ENCODE measurements around the gene ZNF224. TPM values are rescaled to one million over a fixed set of nuclear protein-coding genes. Genes with fewer than 3 reads are reported as not detected.

Gene ZNF224
- total and polyA plus RNA-seq, 10 of the 15 experiments (the other 5 are each of a cell fraction or from before 2014, with no cell fraction given), result 6.8 to 39.4 (median 17.2) TPM

DNA sequence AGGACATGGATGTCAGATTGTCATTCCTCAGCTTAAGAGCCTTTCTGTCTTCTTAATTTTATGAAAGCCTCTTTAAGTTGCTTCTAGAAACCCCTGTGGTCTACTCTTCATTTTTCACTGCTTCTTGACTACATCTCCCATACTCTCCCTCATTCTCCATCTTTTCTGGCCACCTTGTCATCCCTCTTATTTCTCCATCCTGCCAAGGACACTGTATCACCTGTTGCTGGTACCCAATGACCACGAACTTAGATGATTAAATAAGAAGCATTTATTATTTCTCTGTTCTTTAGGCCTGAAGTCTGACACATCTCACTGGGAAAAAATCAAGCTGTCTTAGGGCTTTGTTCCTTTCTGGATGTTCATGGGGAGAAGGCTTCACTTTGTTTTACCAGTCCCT lies 33.1 kb upstream of the ZNF224 start:
- ChIA-PET CTCF (no interaction called here), RAD21 (ENCODE audit: unreplicated experiment) (no interaction called here), POLR2A (no interaction called here), SMC1A (ENCODE audit: uncharacterized antibody, unreplicated experiment) (no interaction called here)
- intact Hi-C loops (cut with micrococcal nuclease; ENCODE audit: unreplicated experiment) (no loop called here), in situ Hi-C loops (cut with MboI) (no loop called here)
- Histone ChIP-seq H3K9me3 (replicated peaks; ENCODE audit: control insufficient read depth, insufficient read depth, low read length) (peaks cover 3% of the 10 kb centered on the region; the same call in 2 of the 3 replicates), H2AFZ (ENCODE audit: control insufficient read depth, low read depth, low read length) (no peak overlapping the region), H3K36me3 (ENCODE audit: control insufficient read depth in 2 of 2, insufficient read depth in 2 of 2, low read length in 1 of 2) (no peaks in the 10 kb centered on the region; a peak in 1 of 4 replicates), H3K27ac (ENCODE audit: control insufficient read depth, insufficient read depth) (no peak overlapping the region), H3K4me2 (ENCODE audit: control insufficient read depth, insufficient read depth) (no peak overlapping the region), H3K79me2 (ENCODE audit: control insufficient read depth, insufficient read depth, low read length) (no peaks in the 10 kb centered on the region), H3K4me1 (ENCODE audit: control insufficient read depth, insufficient read depth, low read length) (no peaks in the 10 kb centered on the region), H4K20me1 (ENCODE audit: control insufficient read depth, insufficient read depth) (no peaks in the 10 kb centered on the region), H3K27me3 (replicated peaks in 1 of 2; ENCODE audit: control insufficient read depth in 2 of 2, insufficient read depth in 2 of 2, low read length in 1 of 2) (no peaks in the 10 kb centered on the region), H3K4me3 (no peak overlapping the region), H3K9ac (ENCODE audit: control insufficient read depth, insufficient read depth, low read length) (no peak overlapping the region)
- WGBS (ENCODE audit: insufficient coverage, insufficient replicate concordance, low lambda C conversion rate, missing lambda C conversion rate), result 0% methylated on average over 1 of the region's 1 CpG
- FAIRE-seq (no peak), DNase-seq (ENCODE audit: low read depth, low spot score) (no peak), ATAC-seq (no peak)
- BruUV-seq (replicated peaks), result no TSS peak
- TF ChIP-seq NFIC (IDR thresholded peaks at IDR 0.05; ENCODE audit: low read depth, low read length) (no peak), CREM (IDR thresholded peaks at IDR 0.05; ENCODE audit: low read depth) (no peak), PAX8 (IDR thresholded peaks at IDR 0.05) (no peak), ATF7 (IDR thresholded peaks at IDR 0.05; ENCODE audit: low read depth) (no peak), SPI1 (IDR thresholded peaks at IDR 0.05; ENCODE audit: borderline replicate concordance, insufficient read depth, low read depth, low read length) (no peak), SMAD1 (IDR thresholded peaks at IDR 0.05; ENCODE audit: low read depth, partially characterized antibody) (no peak), RELA (IDR thresholded peaks at IDR 0.05; ENCODE audit: borderline replicate concordance, partially characterized antibody) (no peak)
- TF ChIP-seq, protein P1, sequence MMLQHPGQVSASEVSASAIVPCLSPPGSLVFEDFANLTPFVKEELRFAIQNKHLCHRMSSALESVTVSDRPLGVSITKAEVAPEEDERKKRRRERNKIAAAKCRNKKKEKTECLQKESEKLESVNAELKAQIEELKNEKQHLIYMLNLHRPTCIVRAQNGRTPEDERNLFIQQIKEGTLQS (IDR thresholded peaks at IDR 0.05; ENCODE audit: borderline replicate concordance, extremely low read depth, low read depth, low read length), result no peak
- TF ChIP-seq, protein P2, sequence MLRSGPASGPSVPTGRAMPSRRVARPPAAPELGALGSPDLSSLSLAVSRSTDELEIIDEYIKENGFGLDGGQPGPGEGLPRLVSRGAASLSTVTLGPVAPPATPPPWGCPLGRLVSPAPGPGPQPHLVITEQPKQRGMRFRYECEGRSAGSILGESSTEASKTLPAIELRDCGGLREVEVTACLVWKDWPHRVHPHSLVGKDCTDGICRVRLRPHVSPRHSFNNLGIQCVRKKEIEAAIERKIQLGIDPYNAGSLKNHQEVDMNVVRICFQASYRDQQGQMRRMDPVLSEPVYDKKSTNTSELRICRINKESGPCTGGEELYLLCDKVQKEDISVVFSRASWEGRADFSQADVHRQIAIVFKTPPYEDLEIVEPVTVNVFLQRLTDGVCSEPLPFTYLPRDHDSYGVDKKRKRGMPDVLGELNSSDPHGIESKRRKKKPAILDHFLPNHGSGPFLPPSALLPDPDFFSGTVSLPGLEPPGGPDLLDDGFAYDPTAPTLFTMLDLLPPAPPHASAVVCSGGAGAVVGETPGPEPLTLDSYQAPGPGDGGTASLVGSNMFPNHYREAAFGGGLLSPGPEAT (IDR thresholded peaks at IDR 0.05; ENCODE audit: low read depth), result no peak
- TF ChIP-seq, protein P3, sequence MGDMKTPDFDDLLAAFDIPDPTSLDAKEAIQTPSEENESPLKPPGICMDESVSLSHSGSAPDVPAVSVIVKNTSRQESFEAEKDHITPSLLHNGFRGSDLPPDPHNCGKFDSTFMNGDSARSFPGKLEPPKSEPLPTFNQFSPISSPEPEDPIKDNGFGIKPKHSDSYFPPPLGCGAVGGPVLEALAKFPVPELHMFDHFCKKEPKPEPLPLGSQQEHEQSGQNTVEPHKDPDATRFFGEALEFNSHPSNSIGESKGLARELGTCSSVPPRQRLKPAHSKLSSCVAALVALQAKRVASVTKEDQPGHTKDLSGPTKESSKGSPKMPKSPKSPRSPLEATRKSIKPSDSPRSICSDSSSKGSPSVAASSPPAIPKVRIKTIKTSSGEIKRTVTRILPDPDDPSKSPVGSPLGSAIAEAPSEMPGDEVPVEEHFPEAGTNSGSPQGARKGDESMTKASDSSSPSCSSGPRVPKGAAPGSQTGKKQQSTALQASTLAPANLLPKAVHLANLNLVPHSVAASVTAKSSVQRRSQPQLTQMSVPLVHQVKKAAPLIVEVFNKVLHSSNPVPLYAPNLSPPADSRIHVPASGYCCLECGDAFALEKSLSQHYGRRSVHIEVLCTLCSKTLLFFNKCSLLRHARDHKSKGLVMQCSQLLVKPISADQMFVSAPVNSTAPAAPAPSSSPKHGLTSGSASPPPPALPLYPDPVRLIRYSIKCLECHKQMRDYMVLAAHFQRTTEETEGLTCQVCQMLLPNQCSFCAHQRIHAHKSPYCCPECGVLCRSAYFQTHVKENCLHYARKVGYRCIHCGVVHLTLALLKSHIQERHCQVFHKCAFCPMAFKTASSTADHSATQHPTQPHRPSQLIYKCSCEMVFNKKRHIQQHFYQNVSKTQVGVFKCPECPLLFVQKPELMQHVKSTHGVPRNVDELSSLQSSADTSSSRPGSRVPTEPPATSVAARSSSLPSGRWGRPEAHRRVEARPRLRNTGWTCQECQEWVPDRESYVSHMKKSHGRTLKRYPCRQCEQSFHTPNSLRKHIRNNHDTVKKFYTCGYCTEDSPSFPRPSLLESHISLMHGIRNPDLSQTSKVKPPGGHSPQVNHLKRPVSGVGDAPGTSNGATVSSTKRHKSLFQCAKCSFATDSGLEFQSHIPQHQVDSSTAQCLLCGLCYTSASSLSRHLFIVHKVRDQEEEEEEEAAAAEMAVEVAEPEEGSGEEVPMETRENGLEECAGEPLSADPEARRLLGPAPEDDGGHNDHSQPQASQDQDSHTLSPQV (IDR thresholded peaks at IDR 0.05), result no peak
- TF ChIP-seq, protein P4, sequence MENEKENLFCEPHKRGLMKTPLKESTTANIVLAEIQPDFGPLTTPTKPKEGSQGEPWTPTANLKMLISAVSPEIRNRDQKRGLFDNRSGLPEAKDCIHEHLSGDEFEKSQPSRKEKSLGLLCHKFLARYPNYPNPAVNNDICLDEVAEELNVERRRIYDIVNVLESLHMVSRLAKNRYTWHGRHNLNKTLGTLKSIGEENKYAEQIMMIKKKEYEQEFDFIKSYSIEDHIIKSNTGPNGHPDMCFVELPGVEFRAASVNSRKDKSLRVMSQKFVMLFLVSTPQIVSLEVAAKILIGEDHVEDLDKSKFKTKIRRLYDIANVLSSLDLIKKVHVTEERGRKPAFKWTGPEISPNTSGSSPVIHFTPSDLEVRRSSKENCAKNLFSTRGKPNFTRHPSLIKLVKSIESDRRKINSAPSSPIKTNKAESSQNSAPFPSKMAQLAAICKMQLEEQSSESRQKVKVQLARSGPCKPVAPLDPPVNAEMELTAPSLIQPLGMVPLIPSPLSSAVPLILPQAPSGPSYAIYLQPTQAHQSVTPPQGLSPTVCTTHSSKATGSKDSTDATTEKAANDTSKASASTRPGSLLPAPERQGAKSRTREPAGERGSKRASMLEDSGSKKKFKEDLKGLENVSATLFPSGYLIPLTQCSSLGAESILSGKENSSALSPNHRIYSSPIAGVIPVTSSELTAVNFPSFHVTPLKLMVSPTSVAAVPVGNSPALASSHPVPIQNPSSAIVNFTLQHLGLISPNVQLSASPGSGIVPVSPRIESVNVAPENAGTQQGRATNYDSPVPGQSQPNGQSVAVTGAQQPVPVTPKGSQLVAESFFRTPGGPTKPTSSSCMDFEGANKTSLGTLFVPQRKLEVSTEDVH (IDR thresholded peaks at IDR 0.05; ENCODE audit: low read depth, partially characterized antibody), result no peak
- TF ChIP-seq, protein P5, sequence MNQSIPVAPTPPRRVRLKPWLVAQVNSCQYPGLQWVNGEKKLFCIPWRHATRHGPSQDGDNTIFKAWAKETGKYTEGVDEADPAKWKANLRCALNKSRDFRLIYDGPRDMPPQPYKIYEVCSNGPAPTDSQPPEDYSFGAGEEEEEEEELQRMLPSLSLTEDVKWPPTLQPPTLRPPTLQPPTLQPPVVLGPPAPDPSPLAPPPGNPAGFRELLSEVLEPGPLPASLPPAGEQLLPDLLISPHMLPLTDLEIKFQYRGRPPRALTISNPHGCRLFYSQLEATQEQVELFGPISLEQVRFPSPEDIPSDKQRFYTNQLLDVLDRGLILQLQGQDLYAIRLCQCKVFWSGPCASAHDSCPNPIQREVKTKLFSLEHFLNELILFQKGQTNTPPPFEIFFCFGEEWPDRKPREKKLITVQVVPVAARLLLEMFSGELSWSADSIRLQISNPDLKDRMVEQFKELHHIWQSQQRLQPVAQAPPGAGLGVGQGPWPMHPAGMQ (IDR thresholded peaks at IDR 0.05; ENCODE audit: borderline replicate concordance), result no peak
